Measurements from ENCODE around the gene GOLGB1.

The GOLGB1 gene

DNA sequence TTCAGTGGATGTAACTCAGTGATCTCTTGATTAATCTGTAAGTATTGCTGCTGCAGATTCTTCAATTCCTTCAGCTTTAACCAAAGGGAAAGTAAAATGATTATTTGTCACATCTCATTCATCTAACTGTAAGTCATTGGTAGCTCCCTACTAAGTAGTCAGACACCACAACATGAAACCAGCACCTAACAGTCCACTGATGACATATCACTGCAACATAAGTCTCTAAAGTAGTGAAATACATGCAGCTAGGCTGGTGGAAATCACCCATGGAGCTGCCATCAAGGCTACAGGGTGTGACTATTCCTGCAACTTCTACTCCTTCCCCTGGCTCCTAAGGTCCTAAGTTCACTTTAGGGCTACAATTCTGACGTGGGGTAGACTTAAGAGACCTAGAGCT lies 67.7 kb downstream of the GOLGB1 start:
- H3K4me3 ChIP-seq (ENCODE audit: low read depth, low read length): no peak overlapping the region
- DNase-seq (ENCODE audit: low read depth): no peak
- no peak for TF ChIP-seq CTCF (conservative IDR thresholded peaks at IDR 0.05; ENCODE audit: low read depth, low read length)

- no peak overlapping the region for H3K4me3 ChIP-seq (ENCODE audit: low read depth, low read length)
- DNase-seq (ENCODE audit: low read depth): no peak
- no peak for TF ChIP-seq CTCF (conservative IDR thresholded peaks at IDR 0.05; ENCODE audit: low read depth, low read length)
These were observed 72.4 kb downstream of the GOLGB1 start for GRCh38 chr3:121677141-121677540.

DNA sequence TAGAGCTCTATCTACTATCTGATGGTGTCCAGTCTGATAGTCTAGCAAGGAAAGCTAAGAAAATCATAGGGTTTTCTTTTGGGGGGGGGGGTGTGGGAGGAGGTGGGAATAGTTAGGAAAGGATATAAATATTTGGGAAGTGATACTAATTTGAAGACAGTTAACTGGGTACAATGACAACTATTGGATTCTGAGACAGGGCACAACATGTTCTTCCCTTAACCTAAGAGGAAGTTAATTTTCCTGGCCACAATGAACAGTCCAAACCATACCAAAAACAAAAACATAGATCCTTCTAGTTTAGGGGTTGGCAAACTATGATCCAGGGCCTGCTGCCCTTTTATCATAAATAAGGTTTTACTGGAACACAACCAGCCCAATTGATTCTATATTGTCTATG lies 78.9 kb downstream of the GOLGB1 start:
- no peak for DNase-seq (ENCODE audit: low read depth)
- TF ChIP-seq CTCF (conservative IDR thresholded peaks at IDR 0.05; ENCODE audit: low read depth, low read length): no peak
- H3K4me3 ChIP-seq (ENCODE audit: low read depth, low read length): no peak overlapping the region

DNA sequence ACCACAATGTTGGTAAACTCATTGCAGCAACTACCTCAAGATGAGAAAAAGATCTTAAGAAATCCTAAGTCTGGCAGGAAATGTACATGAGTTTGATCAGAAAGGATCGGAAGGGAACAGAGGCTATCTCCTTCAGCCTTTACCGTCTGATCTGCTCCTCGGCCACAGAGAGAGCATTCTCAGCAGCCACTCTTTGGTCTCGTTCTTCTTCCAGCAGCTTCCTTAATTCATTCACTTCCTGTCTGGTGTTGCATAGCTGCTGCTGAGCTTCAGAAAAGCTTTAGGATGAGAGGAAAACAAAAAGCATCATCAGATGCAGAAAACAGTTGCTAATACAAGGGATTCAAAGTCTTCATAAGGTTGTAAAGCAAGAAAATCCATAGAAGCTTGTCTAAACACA lies 82.2 kb downstream of the GOLGB1 start:
- TF ChIP-seq CTCF (conservative IDR thresholded peaks at IDR 0.05; ENCODE audit: low read depth, low read length): no peak
- H3K4me3 ChIP-seq (ENCODE audit: low read depth, low read length): no peak overlapping the region
- no peak for DNase-seq (ENCODE audit: low read depth)

DNA sequence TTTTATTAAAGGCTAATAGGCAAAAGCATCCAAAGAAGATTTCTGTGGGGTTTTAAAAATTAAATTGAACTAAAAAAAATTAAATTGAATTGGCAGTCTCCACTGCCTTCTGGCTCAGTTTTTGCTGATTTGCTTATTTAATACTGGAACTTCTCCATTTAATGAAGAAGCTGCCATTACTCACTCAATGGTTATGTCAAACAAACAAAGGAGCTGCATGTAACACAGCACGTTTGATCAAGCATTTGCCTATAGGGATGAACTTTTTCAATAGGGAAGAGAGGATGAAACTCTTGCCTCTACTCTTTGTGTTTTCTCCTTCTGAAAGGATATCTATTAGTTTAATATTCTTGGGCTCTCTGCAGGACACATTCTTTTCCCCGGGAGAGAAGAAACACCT lies 84.1 kb downstream of the GOLGB1 start:
- no peak for TF ChIP-seq CTCF (conservative IDR thresholded peaks at IDR 0.05; ENCODE audit: low read depth, low read length)
- no peak overlapping the region for H3K4me3 ChIP-seq (ENCODE audit: low read depth, low read length)
- no peak for DNase-seq (ENCODE audit: low read depth)

DNA sequence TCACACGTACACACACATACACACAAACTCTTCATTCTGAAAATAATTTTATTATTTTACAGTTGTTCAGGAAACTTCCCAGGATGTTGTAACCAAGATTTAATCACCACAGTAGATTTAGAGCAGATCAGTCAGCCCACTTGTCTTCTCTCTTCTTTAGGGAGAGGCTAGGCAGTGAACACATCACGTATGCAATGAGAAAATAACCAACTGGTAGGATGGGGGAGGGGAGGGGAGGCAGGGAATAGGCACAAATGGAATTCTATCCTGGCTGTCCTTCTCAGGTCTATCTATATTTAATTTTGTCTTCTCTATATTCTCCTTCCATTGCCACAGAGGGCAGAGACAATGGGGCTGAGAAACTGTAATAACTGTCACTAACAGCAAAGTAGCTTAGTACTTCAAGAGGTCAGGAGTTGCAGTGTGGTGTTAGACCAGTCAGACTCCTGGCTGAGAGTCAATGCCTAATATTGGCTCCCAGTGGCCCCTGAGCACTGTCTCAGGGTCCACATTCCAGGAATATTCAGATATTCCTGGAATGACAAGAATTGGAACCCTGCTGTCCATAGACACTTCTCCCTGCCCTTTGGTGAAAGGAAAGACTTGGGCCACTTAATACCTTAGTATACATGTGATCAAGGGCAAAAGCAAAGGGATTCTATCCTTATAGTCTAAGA lies 86.2 kb downstream of the GOLGB1 start:
- no peak for DNase-seq (ENCODE audit: low read depth)
- no peak overlapping the region for H3K4me3 ChIP-seq (ENCODE audit: low read depth, low read length)
- TF ChIP-seq CTCF (conservative IDR thresholded peaks at IDR 0.05; ENCODE audit: low read depth, low read length): no peak

GRCh38 chr3:121662742-121663141 lies 86.8 kb downstream of the GOLGB1 start:
- TF ChIP-seq CTCF (conservative IDR thresholded peaks at IDR 0.05; ENCODE audit: low read depth, low read length): no peak
- H3K4me3 ChIP-seq (ENCODE audit: low read depth, low read length): no peak overlapping the region
- no peak for DNase-seq (ENCODE audit: low read depth)
